LNCaP clone FGC (cell line): ENCODE results near the gene ASTN1.

Experiments
- DNase-seq: peaks from one replicate; pipeline ENCODE4 v3.0.0-alpha.2; 2011; ENCODE audit warnings: low read depth
- H3K4me3 ChIP-seq: 2 replicates; pipeline ENCODE4 v1.5.1; 2011; ENCODE audit warnings: mild to moderate bottlenecking, low read depth, low read length, control low read depth
- CTCF ChIP-seq: IDR thresholded peaks from 2 replicates; pipeline ENCODE4 v1.5.1; 2012; ENCODE audit warnings: mild to moderate bottlenecking; ENCODE audit not compliant: control insufficient read depth, insufficient read depth; ENCODE audit errors: extremely low read depth

ASTN1 gene

GRCh38 chr1:176866011-176866714 lies 298.3 kb downstream of the ASTN1 start:
- TF ChIP-seq CTCF = no peak
- H3K4me3 ChIP-seq = no peak overlapping the region
- DNase-seq = no peak

GRCh38 chr1:176864211-176864610 lies 300.3 kb downstream of the ASTN1 start:
- DNase-seq = no peak

GRCh38 chr1:176863613-176864012 lies 300.9 kb downstream of the ASTN1 start:
- TF ChIP-seq CTCF = no peak
- no peak for DNase-seq
- H3K4me3 ChIP-seq = no peak overlapping the region

More at GRCh38 chr1:176864211-176864610, 300.3 kb downstream of the ASTN1 start:
- H3K4me3 ChIP-seq = no peak overlapping the region
- no peak for TF ChIP-seq CTCF

- TF ChIP-seq CTCF = no peak
- no peak overlapping the region for H3K4me3 ChIP-seq
- DNase-seq = no peak
Measured at GRCh38 chr1:176858433-176858916, 306.0 kb downstream of the ASTN1 start.

GRCh38 chr1:176857632-176858031 lies 306.9 kb downstream of the ASTN1 start:
- H3K4me3 ChIP-seq = no peak overlapping the region
- TF ChIP-seq CTCF = no peak
- DNase-seq = no peak

- no peak for TF ChIP-seq CTCF
- DNase-seq = no peak
- no peak overlapping the region for H3K4me3 ChIP-seq
Measured at GRCh38 chr1:176854758-176855745, 309.5 kb downstream of the ASTN1 start.
